ENCODE measurements around the gene NEDD4.

NEDD4 gene

DNA sequence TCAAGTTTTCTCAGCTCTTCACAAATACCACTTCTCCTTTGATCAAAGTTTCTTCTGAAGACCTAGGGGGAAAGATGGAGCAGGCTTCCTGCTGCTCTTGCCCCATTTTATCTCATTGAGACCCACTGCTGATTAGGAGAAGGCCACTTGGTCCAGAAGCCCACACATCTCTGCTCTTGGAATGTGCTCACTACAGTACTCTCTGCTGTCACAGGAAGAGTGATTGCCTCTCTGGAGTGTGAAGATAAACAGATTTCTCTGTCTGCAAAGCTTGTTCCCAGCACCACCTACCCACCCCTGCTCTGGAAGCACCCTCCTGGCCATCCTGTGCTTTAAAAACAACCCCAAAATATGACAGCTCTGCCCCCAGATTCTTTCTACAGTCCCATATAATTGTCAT is 209.1 kb downstream of the NEDD4 start:
- H3F3A ChIP-seq (ENCODE audit: insufficient read depth, low read length) = no peaks in the 10 kb centered on the region
- no peak overlapping the region for H3K27ac ChIP-seq (ENCODE audit: low read depth, low read length, poor library complexity, severe bottlenecking)

DNA sequence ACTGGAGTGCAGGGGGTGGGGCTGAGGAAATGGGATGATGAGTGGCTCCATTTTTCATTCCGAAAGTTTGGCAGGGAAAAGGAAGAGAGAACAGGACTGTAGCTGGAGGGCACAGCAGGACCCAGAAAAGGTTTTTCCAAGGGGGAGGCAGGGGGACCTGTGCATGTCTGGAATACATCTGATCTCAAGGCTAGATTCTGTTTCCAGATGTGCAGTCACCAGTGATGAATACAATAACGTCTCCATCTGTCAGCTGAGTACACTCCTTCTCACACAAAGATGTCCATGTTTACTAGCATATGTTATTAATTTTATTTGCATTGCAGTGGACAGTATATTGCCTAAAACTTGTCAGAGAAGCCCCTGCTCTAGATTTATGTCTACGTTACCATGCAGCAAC is 210.5 kb downstream of the NEDD4 start:
- no peaks in the 10 kb centered on the region for H3K79me2 ChIP-seq (ENCODE audit: insufficient read depth, low read length)
- H3K4me3 ChIP-seq (ENCODE audit: low read depth, low read length, poor library complexity, severe bottlenecking) = no peak overlapping the region
- no peak overlapping the region for H3K4me2 ChIP-seq (ENCODE audit: low read length)
- no peak overlapping the region for H2AFZ ChIP-seq (ENCODE audit: low read length)
- no peaks in the 10 kb centered on the region for H3K27me3 ChIP-seq (ENCODE audit: insufficient read depth, low read length)
- H3K9me2 ChIP-seq (ENCODE audit: low read depth, low read length) = no peaks in the 10 kb centered on the region
- H3K27ac ChIP-seq (ENCODE audit: low read depth, low read length, poor library complexity, severe bottlenecking) = no peak overlapping the region
- H3K4me1 ChIP-seq (ENCODE audit: insufficient read depth, low read length, severe bottlenecking) = no peaks in the 10 kb centered on the region
- H3K36me3 ChIP-seq (ENCODE audit: insufficient read depth, low read length) = no peaks in the 10 kb centered on the region
- no peaks in the 10 kb centered on the region for H3K9me3 ChIP-seq (ENCODE audit: low read length)
- TF ChIP-seq, protein P1, sequence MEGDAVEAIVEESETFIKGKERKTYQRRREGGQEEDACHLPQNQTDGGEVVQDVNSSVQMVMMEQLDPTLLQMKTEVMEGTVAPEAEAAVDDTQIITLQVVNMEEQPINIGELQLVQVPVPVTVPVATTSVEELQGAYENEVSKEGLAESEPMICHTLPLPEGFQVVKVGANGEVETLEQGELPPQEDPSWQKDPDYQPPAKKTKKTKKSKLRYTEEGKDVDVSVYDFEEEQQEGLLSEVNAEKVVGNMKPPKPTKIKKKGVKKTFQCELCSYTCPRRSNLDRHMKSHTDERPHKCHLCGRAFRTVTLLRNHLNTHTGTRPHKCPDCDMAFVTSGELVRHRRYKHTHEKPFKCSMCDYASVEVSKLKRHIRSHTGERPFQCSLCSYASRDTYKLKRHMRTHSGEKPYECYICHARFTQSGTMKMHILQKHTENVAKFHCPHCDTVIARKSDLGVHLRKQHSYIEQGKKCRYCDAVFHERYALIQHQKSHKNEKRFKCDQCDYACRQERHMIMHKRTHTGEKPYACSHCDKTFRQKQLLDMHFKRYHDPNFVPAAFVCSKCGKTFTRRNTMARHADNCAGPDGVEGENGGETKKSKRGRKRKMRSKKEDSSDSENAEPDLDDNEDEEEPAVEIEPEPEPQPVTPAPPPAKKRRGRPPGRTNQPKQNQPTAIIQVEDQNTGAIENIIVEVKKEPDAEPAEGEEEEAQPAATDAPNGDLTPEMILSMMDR (IDR thresholded peaks at IDR 0.05; ENCODE audit: low read length) = no peak
- no peak for TF ChIP-seq EZH2 (IDR thresholded peaks at IDR 0.05; ENCODE audit: borderline replicate concordance, low read length)
- H3K9ac ChIP-seq (ENCODE audit: low read length) = no peak overlapping the region
- H4K20me1 ChIP-seq (ENCODE audit: insufficient read depth, low read length) = no peaks in the 10 kb centered on the region
- no peaks in the 10 kb centered on the region for H3F3A ChIP-seq (ENCODE audit: insufficient read depth, low read length)

More for the DNA sequence above, 209.1 kb downstream of the NEDD4 start:
- Histone ChIP-seq H3K79me2 (ENCODE audit: insufficient read depth, low read length) (no peaks in the 10 kb centered on the region), H3K4me2 (ENCODE audit: low read length) (no peak overlapping the region), H3K4me3 (ENCODE audit: low read depth, low read length, poor library complexity, severe bottlenecking) (no peak overlapping the region), H2AFZ (ENCODE audit: low read length) (no peak overlapping the region), H3K9me2 (ENCODE audit: low read depth, low read length) (no peaks in the 10 kb centered on the region), H3K36me3 (ENCODE audit: insufficient read depth, low read length) (no peaks in the 10 kb centered on the region), H3K9ac (ENCODE audit: low read length) (no peak overlapping the region), H3K4me1 (ENCODE audit: insufficient read depth, low read length, severe bottlenecking) (no peaks in the 10 kb centered on the region), H4K20me1 (ENCODE audit: insufficient read depth, low read length) (no peaks in the 10 kb centered on the region), H3K9me3 (ENCODE audit: low read length) (no peaks in the 10 kb centered on the region), H3K27me3 (ENCODE audit: insufficient read depth, low read length) (no peaks in the 10 kb centered on the region)
- TF ChIP-seq, protein P1 (IDR thresholded peaks at IDR 0.05; ENCODE audit: low read length) = no peak
- TF ChIP-seq EZH2 (IDR thresholded peaks at IDR 0.05; ENCODE audit: borderline replicate concordance, low read length) = no peak

DNA sequence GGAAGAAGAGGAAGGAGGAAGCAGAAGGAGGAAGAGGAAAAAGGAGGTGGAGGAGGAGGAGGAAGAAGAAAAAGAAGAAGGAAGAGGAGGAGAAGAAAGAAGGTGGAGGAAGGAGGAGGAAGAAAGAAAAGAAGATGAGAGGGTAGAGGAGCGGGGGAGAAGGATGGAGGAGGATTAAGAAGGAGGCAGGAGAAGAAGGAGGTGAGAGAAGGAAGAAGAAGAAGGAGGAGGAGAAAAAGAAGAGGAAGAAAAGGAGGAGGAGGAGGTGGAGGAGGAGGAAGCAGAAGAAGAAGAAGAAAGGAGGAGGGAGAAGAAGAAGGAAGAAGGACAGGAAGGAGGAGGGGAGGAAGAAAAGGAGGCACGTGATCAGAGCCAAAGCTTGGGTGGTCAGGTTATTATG is 213.1 kb downstream of the NEDD4 start:
- Histone ChIP-seq H3K9ac (ENCODE audit: low read length) (no peak overlapping the region), H3K4me3 (ENCODE audit: low read depth, low read length, poor library complexity, severe bottlenecking) (no peak overlapping the region), H3K27me3 (ENCODE audit: insufficient read depth, low read length) (no peaks in the 10 kb centered on the region), H3K27ac (ENCODE audit: low read depth, low read length, poor library complexity, severe bottlenecking) (no peak overlapping the region), H3K79me2 (ENCODE audit: insufficient read depth, low read length) (no peaks in the 10 kb centered on the region), H3K4me2 (ENCODE audit: low read length) (no peak overlapping the region), H3K9me3 (ENCODE audit: low read length) (no peaks in the 10 kb centered on the region), H2AFZ (ENCODE audit: low read length) (no peak overlapping the region), H3K9me2 (ENCODE audit: low read depth, low read length) (no peaks in the 10 kb centered on the region), H3K4me1 (ENCODE audit: insufficient read depth, low read length, severe bottlenecking) (no peaks in the 10 kb centered on the region), H4K20me1 (ENCODE audit: insufficient read depth, low read length) (no peaks in the 10 kb centered on the region), H3F3A (ENCODE audit: insufficient read depth, low read length) (no peaks in the 10 kb centered on the region), H3K36me3 (ENCODE audit: insufficient read depth, low read length) (no peaks in the 10 kb centered on the region)
- TF ChIP-seq, protein P1 (IDR thresholded peaks at IDR 0.05; ENCODE audit: low read length) = no peak
- TF ChIP-seq EZH2 (IDR thresholded peaks at IDR 0.05; ENCODE audit: borderline replicate concordance, low read length) = no peak

Measured in OCI-LY1 (cell line).